Neural cell (in vitro differentiated cells): ENCODE data around the gene PSMD13. TPM values are rescaled to one million over a fixed set of nuclear protein-coding genes. Genes with fewer than 3 reads are reported as not detected.

ENCODE experiments used
- H2AFZ ChIP-seq: fragments of 200-600, 300-800 bp; sonication (generic), shearing (Covaris generic); 2 replicates; pipeline ENCODE4 v1.6.0; 2014; ENCODE audit warnings: low read depth, mild to moderate bottlenecking, antibody characterized with exemption, low read length, moderate library complexity
- H3F3A ChIP-seq: fragments of 200-600 bp; shearing (Covaris generic); 2 replicates; pipeline ENCODE4 v1.6.1; 2016; ENCODE audit warnings: mild to moderate bottlenecking, moderate library complexity, mixed read lengths, antibody characterized with exemption, low read length; ENCODE audit not compliant: insufficient read depth, poor library complexity, severe bottlenecking
- H3K27ac ChIP-seq: fragments of 200-600, 300-800 bp; sonication (generic), shearing (Covaris generic); 2 replicates; pipeline ENCODE4 v1.5.1; 2014; ENCODE audit warnings: mild to moderate bottlenecking, low read length, moderate library complexity
- H3K27me3 ChIP-seq: fragments of 300-800, 200-600 bp; sonication (generic), shearing (Covaris generic); 2 replicates; pipeline ENCODE4 v1.6.0; 2014; ENCODE audit warnings: mild to moderate bottlenecking, low read depth, low read length, moderate library complexity; ENCODE audit not compliant: insufficient read depth
- H3K36me3 ChIP-seq: fragments of 300-800, 200-600 bp; sonication (generic), shearing (Covaris generic); 2 replicates; pipeline ENCODE4 v1.5.1; 2014; ENCODE audit warnings: mild to moderate bottlenecking, antibody characterized with exemption, low read length, moderate library complexity; ENCODE audit not compliant: insufficient read depth
- H3K4me2 ChIP-seq: fragments of 300-800, 200-600 bp; sonication (generic), shearing (Covaris generic); 2 replicates; pipeline ENCODE4 v1.6.0; 2014; ENCODE audit warnings: mild to moderate bottlenecking, low read length
- H3K4me3 ChIP-seq: fragments of 300-800, 200-600 bp; sonication (generic), shearing (Covaris generic); 2 replicates; pipeline ENCODE4 v1.5.1; 2014; ENCODE audit warnings: mild to moderate bottlenecking, low read length, moderate library complexity
- H3K79me2 ChIP-seq: fragments of 200-600 bp; shearing (Covaris generic); replicated peaks from 2 replicates; pipeline ENCODE4 v1.6.0; 2014; ENCODE audit warnings: mild to moderate bottlenecking, low read length, moderate library complexity; ENCODE audit not compliant: insufficient read depth
- H3K9ac ChIP-seq: fragments of 300-800, 200-600 bp; sonication (generic), shearing (Covaris generic); 2 replicates; pipeline ENCODE4 v1.6.1; 2016; ENCODE audit warnings: mild to moderate bottlenecking, low read length, mixed read lengths
- H3K9me2 ChIP-seq: fragments of 200-600 bp; shearing (Covaris generic); 2 replicates; pipeline ENCODE4 v1.6.1; 2016; ENCODE audit warnings: mild to moderate bottlenecking, low read length, mixed read lengths; ENCODE audit not compliant: insufficient read depth
- H3K9me3 ChIP-seq: fragments of 200-600, 300-800 bp; sonication (generic), shearing (Covaris generic); 2 replicates; pipeline ENCODE4 v1.6.1; 2016; ENCODE audit warnings: mild to moderate bottlenecking, mixed run types, low read length, moderate library complexity, mixed read lengths
- H4K20me1 ChIP-seq: fragments of 200-600 bp; shearing (Covaris generic); 2 replicates; pipeline ENCODE4 v1.6.1; 2016; ENCODE audit warnings: mild to moderate bottlenecking, mixed run types; ENCODE audit not compliant: insufficient read depth
- EP300 ChIP-seq: fragments of 450-650 bp; conservative IDR thresholded peaks from 2 replicates; pipeline ENCODE4 v1.6.1; 2014; ENCODE audit warnings: antibody characterized with exemption, mild to moderate bottlenecking, moderate library complexity; ENCODE audit not compliant: poor library complexity, severe bottlenecking
- EZH2 ChIP-seq: fragments of 200-600, 300-800 bp; shearing (Covaris generic), sonication (generic); IDR thresholded peaks from 2 replicates; pipeline ENCODE4 v1.6.1; 2014; ENCODE audit warnings: antibody characterized with exemption, low read length, borderline replicate concordance, mild to moderate bottlenecking; ENCODE audit not compliant: insufficient read depth, poor library complexity, severe bottlenecking
- MXI1 ChIP-seq: fragments of 450-650 bp; conservative IDR thresholded peaks from 2 replicates; pipeline ENCODE4 v1.6.1; 2014; ENCODE audit warnings: antibody characterized with exemption, mild to moderate bottlenecking; ENCODE audit not compliant: poor library complexity, severe bottlenecking
- POLR2AphosphoS5 ChIP-seq: IDR thresholded peaks from 2 replicates; pipeline ENCODE4 v1.6.1; 2012
- RAD21 ChIP-seq: fragments of 450-650 bp; conservative IDR thresholded peaks from 2 replicates; pipeline ENCODE4 v1.6.1; 2014; ENCODE audit warnings: antibody characterized with exemption, mild to moderate bottlenecking, moderate library complexity
- REST ChIP-seq: IDR thresholded peaks from 2 replicates; pipeline ENCODE4 v1.6.1; 2012; ENCODE audit warnings: borderline replicate concordance
- SMC3 ChIP-seq: fragments of 450-650 bp; conservative IDR thresholded peaks from 2 replicates; pipeline ENCODE4 v1.6.1; 2014; ENCODE audit warnings: antibody characterized with exemption, mild to moderate bottlenecking, moderate library complexity; ENCODE audit not compliant: poor library complexity
- TAF1 ChIP-seq: IDR thresholded peaks from 2 replicates; pipeline ENCODE4 v1.6.1; 2012; ENCODE audit warnings: low read depth
- polyA plus RNA-seq: library from polyadenylated mRNA; depleted of rRNA; stranded (reverse); fragments of >200 nt; gene quantifications from 2 replicates; pipeline ENCODE4 v1.2.3, GENCODE V29; 2014
- TF ChIP-seq, protein P1 (sequence below): fragments of 450-650 bp; IDR thresholded peaks from 2 replicates; pipeline ENCODE4 v1.5.1; 2014; ENCODE audit warnings: antibody characterized with exemption, mild to moderate bottlenecking, moderate library complexity; ENCODE audit not compliant: poor library complexity, severe bottlenecking

PSMD13 gene
- polyA plus RNA-seq, 1 donor from 2014 or later: 183 TPM

DNA sequence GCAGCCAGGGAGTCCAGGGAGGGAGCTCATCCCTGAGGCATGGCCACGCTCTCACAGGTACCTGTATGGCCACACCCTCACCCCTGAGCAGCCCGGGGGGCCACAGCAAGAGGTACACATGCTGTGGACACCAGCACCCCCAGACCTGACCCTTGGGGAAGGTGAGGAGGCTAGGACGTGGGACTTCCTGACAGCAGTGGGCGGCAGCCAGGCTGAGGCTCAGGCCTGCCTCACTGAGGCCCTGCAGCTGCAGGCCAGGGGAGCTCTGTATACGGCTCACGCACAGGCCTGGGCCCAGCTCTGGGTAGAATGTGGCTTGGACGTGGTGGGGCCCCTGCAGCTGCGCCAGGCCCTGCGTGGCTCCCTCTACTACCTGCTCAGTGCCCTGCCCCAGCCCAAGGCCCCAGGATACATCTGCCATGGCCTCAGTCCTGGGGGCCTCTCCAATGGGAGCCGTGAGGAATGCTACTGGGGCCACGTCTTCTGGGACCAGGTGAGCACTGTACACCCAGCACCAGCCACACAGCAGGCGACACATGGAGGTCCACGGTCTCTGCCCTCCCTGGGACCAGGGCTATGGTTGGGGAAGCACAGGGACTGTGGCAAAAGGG lies 54.0 kb downstream of the PSMD13 start:
- Histone ChIP-seq H2AFZ (no peak overlapping the region), H3F3A (no peaks in the 10 kb centered on the region), H3K9ac (no peak overlapping the region), H3K9me2 (no peaks in the 10 kb centered on the region), H3K27ac (no peak overlapping the region), H4K20me1 (no peaks in the 10 kb centered on the region), H3K36me3 (no peaks in the 10 kb centered on the region), H3K9me3 (no peaks in the 10 kb centered on the region), H3K79me2 (no peaks in the 10 kb centered on the region), H3K27me3 (peaks cover 19% of the 10 kb centered on the region), H3K4me2 (no peak overlapping the region), H3K4me3 (no peak overlapping the region)
- TF ChIP-seq RAD21: no peak
- TF ChIP-seq EZH2: no peak
- no peak for TF ChIP-seq POLR2AphosphoS5
- no peak for TF ChIP-seq SMC3
- TF ChIP-seq REST: no peak
- TF ChIP-seq MXI1: no peak
- TF ChIP-seq, protein P1, sequence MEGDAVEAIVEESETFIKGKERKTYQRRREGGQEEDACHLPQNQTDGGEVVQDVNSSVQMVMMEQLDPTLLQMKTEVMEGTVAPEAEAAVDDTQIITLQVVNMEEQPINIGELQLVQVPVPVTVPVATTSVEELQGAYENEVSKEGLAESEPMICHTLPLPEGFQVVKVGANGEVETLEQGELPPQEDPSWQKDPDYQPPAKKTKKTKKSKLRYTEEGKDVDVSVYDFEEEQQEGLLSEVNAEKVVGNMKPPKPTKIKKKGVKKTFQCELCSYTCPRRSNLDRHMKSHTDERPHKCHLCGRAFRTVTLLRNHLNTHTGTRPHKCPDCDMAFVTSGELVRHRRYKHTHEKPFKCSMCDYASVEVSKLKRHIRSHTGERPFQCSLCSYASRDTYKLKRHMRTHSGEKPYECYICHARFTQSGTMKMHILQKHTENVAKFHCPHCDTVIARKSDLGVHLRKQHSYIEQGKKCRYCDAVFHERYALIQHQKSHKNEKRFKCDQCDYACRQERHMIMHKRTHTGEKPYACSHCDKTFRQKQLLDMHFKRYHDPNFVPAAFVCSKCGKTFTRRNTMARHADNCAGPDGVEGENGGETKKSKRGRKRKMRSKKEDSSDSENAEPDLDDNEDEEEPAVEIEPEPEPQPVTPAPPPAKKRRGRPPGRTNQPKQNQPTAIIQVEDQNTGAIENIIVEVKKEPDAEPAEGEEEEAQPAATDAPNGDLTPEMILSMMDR: no peak
- no peak for TF ChIP-seq TAF1
- no peak for TF ChIP-seq EP300

DNA sequence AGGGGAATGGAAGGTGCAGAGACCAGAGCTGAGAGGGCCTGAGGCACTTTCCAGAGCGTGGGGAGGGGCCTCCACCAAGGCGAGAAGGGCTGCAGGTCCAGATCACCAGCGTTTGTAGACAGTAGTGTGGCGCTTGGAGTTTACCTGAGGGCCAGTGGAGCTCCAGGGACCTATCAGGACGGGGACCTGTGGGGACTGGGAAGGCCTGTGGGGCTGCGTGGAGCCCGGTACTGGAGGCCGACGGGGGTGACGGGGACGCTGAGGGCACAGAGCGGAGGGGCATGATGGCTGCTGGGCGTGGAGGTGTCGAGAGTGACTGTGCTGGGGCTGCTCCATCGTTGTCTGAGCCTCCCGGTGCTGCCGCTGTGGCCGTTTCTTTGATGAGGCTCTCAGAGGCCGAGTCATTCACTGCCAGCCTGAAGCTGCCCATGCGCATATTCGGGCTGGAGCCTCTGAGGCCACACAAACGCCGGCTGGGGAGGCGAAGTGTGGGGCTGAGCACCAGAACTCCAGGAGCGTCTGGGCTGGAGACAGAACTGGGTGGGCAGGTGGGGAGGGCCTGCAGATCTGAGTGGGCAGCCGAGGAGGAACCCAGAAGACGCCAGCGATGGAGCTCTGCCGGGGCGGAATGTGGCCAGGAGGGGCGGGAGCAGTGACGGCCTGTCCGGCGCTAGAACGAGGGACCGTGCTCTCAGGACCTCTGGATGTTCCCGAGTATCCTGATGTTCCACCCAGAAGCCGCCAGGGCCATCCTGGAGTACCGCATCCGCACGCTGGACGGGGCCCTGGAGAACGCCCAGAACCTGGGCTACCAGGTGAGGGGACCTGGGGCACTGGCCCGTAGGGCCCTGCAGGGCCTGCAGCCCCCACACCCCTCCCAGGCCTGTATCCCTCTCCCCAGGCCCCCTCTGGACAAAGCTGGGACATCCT lies 54.8 kb downstream of the PSMD13 start:
- H3K4me3 ChIP-seq: no peak overlapping the region
- H3K9me3 ChIP-seq: no peaks in the 10 kb centered on the region
- H3K27ac ChIP-seq: no peak overlapping the region
- no peaks in the 10 kb centered on the region for H3K9me2 ChIP-seq
- no peak overlapping the region for H3K4me2 ChIP-seq
- H3F3A ChIP-seq: no peaks in the 10 kb centered on the region
- H3K27me3 ChIP-seq: peaks cover 19% of the 10 kb centered on the region
- no peaks in the 10 kb centered on the region for H3K36me3 ChIP-seq
- H3K79me2 ChIP-seq: no peaks in the 10 kb centered on the region
- TF ChIP-seq POLR2AphosphoS5 (no peak), REST (no peak)
- H3K9ac ChIP-seq: no peak overlapping the region
- H2AFZ ChIP-seq: no peak overlapping the region
- H4K20me1 ChIP-seq: no peaks in the 10 kb centered on the region
